Germinal center (tissue), 1 donor: Measurements from ENCODE around the gene CACNA1S.

Source experiments
- DNase-seq: peaks from one replicate; pipeline ENCODE4 v3.0.0; 2012; ENCODE audit warnings: mixed read lengths, low spot score

CACNA1S gene

GRCh38 chr1:201116091-201116490, 3.9 kb upstream of the CACNA1S start:
- DNase-seq, result no peak

- no peak for DNase-seq
Observed at GRCh38 chr1:201115390-201115937, 3.2 kb upstream of the CACNA1S start.

GRCh38 chr1:201114245-201115131, 2.3 kb upstream of the CACNA1S start:
- peak; percentile 81 for DNase-seq

- DNase-seq, result no peak
Observed at GRCh38 chr1:201113451-201114244, 1.4 kb upstream of the CACNA1S start.

GRCh38 chr1:201112926-201113325, 700 bp upstream of the CACNA1S start:
- DNase-seq, result no peak

- no peak for DNase-seq
Observed at GRCh38 chr1:201111672-201112071, 554 bp downstream of the CACNA1S start.

GRCh38 chr1:201111156-201111555, 1.1 kb downstream of the CACNA1S start:
- no peak for DNase-seq

- DNase-seq, result no peak
Observed at GRCh38 chr1:201110616-201111015, 1.6 kb downstream of the CACNA1S start.

GRCh38 chr1:201110138-201110537, 2.1 kb downstream of the CACNA1S start:
- DNase-seq, result no peak

GRCh38 chr1:201109651-201110050, 2.6 kb downstream of the CACNA1S start:
- no peak for DNase-seq

GRCh38 chr1:201108614-201109013, 3.6 kb downstream of the CACNA1S start:
- DNase-seq, result no peak

GRCh38 chr1:201105688-201106087, 6.5 kb downstream of the CACNA1S start:
- no peak for DNase-seq

- DNase-seq, result no peak
Observed at GRCh38 chr1:201104141-201104540, 8.1 kb downstream of the CACNA1S start.

- DNase-seq, result no peak
Observed at GRCh38 chr1:201103666-201104065, 8.6 kb downstream of the CACNA1S start.

GRCh38 chr1:201100169-201100930, 11.9 kb downstream of the CACNA1S start:
- DNase-seq, result no peak

- DNase-seq, result no peak
Observed at GRCh38 chr1:201098992-201099677, 13.1 kb downstream of the CACNA1S start.

GRCh38 chr1:201096977-201097856, 15.0 kb downstream of the CACNA1S start:
- no peak for DNase-seq

GRCh38 chr1:201096041-201096461, 16.2 kb downstream of the CACNA1S start:
- DNase-seq, result no peak

- DNase-seq, result no peak
Observed at GRCh38 chr1:201095581-201095980, 16.6 kb downstream of the CACNA1S start.

GRCh38 chr1:201094832-201095231, 17.4 kb downstream of the CACNA1S start:
- DNase-seq, result no peak
